SKM-1 (cell line): ENCODE data around the gene AFF2.

Experiments used
- DNase-seq: peaks from one replicate; lab custom pipeline; 2025; ENCODE audit not compliant: unreplicated experiment; lab: John Stamatoyannopoulos, UW

The AFF2 gene

DNA sequence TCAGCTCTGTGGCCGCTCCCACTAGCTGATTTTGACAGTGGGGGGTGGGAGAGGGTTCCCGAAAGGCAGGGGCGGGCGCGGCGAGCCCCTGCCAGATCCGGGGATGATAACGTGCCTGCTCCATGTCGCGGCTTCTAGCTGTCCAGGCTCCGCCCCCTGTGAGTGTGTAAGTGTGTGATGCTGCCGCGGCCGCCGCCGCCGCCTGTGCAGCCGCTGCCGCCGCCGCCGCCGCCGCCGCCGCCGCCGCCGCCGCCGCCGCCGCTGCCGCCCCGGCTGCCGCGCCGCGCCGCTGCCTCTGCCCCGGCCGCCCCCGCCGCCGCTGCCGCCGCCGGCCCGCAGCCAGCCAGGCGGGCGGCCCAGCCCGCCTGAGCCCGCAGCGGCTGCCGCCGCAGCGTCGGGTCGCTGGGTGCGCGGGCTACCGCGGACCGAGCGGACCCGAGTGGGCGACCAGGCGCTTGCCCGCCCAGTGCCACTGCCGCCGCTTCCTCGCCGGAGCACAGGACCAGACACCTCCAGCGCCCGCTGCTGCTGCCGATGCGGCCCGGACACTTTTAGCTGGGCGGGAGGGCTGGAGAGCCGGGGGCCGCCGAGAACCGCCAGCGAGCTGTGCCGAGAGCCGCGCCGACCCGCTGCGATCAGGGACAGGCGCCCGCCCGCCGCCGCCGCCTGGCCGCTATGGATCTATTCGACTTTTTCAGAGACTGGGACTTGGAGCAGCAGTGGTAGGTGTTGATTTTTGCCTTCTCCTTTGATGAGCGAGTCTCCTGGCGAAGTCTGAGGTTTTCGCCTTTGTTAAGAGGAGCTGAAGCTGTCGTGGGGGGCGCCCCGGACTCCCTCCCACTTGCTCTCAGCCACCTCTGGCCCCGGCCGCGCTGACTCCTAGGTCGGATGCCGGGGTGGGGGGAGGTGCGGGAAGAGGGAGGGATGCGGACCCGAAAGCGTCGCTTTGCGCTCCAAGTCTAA is at the start of gene AFF2:
AFF2 (plus strand) TSS at position 195 of the 963 bp plus-strand sequence; CDS start at position 676, 481 bp downstream.
- DNase-seq = no peak

DNA sequence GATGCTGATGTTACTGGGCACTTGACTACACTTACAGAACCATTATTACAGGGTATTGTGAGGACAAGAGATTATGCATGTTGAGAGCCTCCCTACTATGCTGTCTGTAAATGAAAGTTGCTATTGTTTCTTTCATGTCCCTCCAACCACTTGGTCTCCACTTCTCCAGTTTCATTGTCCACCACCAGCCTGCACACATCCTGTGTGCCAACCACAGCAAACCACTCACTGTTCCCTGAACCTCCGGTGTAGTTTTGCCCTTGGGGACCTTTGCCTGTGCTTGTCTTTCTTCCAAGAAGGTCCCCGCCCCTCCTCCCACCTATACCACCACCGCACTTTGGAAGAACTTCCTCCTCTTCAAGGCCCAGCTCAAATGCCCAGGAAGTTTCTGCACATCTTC is 43.1 kb upstream of the AFF2 start:
- DNase-seq = no peak

DNA sequence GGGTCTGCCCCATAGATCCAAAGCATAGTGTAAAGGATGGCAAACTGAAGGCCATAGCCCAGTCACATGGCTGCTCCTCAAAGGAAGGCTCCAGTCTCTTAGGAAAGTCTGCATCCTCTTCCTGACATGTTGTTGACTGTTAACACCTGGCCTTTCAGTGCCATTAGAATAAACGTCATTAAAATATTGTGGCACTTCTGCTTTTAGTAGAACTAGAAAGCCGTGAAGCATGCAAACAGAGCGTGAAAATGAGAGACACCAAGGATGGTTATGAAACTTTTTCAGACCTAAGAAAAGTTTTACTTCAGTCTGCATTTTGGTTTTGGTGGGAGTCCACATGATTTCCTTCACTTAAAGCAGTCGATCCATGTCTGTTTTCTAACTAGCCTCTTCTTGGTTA is 41.1 kb upstream of the AFF2 start:
- DNase-seq = no peak

DNA sequence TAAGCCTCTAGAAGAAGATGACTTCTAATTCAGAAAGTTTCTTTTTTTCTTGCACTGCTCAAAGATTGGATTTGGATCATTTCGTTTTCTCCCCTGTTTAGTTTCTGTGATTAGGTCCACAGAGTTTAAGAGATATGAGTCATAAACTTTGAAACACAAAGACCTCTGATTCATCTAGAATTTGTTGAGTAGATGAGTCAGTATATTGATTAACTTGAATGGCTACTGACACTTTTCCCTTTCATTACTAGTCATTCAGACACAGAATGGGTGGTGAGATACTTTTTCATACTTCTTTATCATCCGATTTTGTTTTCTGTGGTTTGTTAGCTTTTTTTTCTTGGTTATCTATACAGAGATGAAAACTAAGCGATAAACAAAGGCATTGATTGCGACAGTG is 34.1 kb upstream of the AFF2 start:
- no peak for DNase-seq

DNA sequence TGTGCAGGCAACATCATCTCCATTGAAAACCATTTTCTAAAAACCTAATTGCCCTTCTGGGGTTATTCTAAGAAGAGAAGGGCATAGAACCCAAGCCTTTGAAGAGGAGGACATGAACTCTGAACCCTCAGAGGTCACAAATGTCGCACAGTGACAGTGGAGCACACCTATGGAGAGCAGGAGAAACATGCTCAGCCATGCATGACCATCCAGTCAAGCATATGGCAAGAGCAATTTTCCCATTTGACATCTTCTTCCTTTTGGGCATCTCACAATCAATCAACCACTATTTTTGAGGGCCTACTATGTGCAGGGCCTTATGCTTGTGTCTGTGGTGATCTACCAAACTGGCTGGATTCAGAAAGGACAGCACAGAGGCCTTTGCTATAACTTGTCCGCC is 30.1 kb upstream of the AFF2 start:
- DNase-seq = no peak

DNA sequence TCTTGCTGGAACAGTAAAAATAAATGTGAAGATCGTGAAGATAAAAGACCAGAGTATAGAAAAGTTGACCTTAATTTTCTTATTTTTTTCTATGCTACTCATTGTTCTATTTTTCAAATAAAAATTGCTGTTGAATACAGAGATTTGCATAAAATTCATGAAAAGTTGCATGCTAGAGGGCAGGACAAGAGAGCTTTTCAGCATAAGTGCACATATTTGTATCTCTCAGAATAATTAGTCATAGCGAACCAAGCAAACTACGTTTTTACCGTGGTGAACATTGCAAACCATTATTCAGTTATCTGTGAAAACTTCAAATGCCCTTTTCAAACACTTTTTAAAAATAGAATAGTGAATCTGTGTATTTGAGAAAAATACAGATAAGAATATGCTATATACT is 26.4 kb upstream of the AFF2 start:
- DNase-seq = no peak

DNA sequence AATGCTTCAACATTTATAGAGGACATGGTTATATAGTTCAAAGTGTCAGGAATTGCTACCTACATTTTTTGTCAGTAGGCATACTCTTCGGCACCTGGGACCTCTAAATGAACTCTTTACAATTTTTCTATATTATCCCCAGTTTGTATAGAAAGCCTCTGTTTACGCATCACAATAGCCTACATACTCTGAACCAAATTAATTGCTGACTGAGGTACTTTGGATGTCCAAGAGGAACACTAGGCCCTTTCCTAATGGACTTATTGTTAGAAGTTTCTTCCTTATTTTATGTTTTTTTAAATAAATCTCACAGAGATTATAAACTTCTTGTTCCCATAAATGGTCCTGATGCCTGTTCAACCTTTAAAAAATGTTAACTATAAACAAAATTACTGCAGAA is 8.4 kb upstream of the AFF2 start:
- DNase-seq = no peak

DNA sequence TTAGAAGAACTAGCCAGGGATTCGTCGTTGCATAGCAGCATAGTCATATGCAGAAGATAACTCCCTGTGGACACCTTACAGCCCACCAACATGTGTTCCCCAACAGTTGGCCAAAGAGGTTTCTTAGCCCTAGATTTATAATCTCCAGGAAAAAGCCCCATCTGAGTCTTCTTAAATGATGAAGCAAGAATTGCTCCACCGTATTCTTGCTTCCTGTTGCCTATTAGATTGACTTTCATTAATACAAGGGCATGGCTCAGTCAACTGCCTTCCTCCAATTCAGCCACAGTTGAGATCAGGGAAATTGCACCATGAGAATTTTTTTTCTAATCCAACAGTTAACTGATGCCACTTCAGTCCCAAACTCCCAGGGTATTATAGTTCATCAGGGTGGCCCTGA is 5.2 kb upstream of the AFF2 start:
- DNase-seq = no peak

DNA sequence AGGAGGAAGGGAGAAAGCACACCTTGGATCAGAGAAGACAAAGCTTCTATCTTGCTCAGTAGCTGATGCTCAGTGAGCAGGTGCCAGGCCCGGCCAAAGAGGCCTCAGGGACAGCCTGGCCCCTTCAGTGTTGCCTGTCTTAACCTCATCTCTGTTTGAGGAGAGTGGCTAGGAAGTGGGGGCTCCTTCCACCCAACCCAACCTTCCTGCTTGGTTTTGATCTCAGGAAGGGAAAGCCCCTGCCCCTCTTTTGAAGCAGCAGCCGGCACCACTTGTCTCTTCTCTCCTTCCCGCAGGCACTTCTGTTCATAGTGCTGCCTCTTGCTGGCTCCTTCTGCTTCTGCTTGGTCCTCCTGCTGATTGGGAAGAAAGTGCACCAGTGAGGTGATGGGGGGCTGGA is 2.4 kb upstream of the AFF2 start:
- no peak for DNase-seq

DNA sequence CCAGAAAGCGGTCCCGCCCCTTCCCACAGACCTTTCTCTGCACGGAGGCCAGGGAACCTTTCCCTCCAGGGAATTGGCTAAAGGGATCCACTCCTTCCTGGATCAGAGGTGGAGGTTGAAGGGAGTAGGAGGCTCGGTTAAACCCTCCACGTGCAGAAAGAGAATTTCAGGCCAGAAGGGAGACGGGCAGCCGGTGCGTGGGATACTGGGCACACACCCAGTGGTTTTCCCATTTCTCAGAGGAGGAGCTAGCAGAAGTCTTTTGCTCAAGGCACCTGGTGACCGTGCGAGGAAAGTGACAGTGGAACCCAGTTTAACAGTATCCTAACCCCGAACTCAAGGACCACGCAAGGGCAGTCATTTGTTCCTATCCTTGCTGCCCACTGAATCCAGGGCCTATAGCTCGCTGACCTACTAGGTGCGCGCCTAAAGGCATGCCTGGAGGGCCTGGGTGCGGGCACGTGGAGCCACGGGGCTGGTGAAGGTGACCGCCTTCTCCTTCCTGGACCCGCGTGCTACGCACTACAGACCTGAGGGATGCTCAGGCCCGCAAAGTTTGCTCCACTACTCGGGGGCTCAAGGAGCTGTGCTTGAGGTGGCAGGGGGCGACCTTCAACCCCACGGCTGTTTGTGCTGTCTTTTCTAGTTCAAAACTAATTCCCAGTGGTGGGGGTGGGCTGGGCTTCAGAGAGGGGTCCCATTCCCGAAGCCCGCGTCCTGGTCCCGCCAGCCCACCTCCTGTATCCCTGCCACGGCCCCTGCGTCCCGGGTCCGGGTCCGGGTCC is 587 bp upstream of the AFF2 start:
- DNase-seq = no peak

DNA sequence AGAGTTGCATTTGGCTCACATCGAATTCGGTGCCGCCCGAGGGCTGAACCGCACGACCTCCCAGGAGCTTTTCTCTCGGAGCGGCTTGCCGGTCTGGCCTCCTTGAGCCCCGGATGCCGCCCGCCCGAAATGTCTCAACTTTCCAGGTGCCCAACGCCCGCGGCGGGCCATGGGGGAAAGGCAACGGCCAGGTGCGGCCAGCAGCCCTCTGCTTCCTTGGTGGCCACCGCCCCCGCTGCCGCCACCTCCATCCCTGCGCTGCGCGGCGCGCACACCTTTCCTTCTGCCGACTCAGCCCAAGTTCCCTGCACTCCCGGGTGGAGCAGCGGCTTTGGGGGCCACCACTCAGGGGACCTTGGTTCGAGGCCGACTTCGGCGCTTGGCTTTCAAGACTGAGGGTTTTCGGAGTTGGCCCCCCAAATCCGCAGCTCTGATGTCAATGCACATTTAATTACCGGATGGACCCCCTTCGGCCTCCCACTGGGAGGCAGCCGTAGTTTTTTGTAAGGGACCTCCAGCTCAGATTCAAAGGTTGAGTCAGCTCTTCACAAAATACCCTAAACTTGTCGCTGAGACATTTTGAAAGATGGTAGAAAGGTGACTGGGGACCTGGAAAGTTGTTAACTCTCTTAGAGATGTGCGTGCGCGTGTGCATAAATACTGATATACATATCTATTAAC is 1.1 kb downstream of the AFF2 start:
- DNase-seq = no peak

DNA sequence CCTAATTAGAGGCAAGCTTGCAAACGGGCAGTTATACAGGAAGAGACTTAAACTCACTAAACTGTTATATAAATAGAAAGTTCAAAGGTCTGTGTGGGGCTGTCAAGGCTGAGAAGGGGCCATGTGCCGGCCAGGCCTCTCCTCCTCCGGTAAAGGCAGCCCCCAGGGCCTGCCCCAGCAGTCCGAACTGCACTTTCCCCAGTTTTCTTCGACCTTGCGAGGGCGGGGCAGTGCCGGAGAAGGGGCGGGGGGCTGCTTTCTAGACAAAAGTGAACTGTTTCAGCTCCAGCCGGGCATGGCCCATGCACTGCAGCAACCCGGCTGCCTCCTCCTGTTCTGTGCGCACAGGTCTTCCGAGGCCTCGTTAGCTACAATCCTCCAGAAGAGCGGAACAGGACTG is 4.1 kb downstream of the AFF2 start:
- DNase-seq = no peak

DNA sequence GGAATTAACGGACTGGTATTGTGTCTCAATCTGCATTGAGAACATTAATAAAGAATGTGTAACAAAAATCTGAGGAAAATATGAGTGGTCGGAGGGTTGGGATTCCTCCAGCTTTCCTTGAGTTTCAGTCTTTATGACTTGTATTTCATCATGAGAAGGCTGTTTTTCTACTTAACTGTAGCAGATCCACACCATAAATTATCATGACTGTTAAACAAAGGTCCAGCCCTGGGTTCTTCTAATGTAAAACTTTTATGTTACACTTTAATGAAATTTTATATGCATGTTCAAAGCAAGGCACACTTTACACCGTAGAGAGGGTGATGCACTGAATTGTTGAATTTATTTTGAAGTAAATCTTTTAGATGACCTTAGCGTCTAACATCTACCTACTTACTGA is 7.0 kb downstream of the AFF2 start:
- no peak for DNase-seq

DNA sequence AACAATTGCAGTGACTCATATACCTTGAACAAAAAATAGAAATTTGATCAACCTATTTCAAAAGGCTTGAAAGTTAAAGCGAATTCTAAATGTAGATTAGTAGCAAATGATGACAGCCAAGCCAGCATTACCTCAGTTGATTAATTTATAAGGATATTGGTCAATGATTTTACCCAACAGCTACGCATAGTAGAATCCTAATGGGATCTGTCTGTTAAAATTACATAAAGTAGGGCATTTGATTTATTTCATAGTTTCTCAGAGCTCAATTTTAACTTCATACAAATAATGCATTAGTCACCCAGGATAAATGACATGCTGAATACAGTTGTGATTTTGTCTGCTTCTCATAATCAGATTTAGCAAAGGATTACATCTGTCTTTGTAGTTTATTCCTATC is 12.0 kb downstream of the AFF2 start:
- no peak for DNase-seq

DNA sequence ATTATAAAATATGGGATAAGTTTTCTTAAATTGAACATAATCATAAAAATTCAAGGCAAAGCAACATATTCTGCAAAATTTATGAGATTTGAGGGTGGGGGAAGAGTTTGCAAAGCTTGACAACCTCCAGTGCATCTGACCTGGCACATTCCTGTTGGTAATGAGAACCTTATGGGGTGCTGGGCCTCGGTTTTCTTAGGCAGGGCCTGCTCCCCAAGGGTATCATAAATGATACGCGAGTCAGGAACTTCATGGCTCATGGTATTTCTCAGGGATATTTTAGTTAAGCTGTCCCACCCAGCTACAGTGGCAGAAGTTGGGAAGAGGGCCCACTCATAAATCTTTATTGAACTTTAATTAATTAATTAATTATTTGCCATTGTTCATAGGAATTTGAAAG is 13.2 kb downstream of the AFF2 start:
- no peak for DNase-seq

DNA sequence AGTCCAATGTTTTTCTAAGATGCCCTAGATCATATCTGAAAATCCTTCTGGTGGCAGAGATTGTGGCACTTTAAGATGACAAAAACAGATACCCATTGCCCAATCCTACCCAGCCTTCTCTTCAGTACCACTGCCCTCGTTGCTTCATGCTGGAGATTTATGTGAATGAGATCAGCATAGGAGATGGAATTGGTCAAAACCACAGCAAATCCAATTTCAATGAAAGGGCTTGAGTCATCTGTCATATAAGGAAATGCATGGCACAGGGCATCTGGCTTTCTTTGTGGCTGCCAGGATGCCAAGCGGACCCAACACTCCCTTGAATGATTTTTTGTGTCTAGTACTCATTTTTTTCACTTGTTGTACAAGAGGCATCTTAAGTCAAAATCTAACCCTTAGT is 16.8 kb downstream of the AFF2 start:
- DNase-seq = no peak

DNA sequence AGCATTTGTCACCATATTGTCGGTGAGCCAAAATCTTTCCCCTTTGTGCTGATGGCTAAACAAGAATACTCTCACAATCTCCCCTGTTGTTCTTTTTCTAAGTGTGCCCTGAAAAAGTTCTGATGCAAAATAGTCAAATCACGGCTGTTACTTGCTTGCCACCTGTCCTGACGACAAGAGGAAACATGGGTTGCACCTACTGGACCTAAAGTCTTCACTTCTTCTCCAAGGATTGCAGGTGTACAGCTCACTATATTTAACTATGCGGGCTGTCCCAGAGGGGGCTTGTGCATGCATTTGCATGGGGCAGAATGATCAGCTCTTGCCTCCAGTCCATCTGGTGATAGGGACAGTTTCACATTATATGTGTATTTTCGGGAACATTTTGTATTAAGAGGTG is 21.6 kb downstream of the AFF2 start:
- DNase-seq = no peak

DNA sequence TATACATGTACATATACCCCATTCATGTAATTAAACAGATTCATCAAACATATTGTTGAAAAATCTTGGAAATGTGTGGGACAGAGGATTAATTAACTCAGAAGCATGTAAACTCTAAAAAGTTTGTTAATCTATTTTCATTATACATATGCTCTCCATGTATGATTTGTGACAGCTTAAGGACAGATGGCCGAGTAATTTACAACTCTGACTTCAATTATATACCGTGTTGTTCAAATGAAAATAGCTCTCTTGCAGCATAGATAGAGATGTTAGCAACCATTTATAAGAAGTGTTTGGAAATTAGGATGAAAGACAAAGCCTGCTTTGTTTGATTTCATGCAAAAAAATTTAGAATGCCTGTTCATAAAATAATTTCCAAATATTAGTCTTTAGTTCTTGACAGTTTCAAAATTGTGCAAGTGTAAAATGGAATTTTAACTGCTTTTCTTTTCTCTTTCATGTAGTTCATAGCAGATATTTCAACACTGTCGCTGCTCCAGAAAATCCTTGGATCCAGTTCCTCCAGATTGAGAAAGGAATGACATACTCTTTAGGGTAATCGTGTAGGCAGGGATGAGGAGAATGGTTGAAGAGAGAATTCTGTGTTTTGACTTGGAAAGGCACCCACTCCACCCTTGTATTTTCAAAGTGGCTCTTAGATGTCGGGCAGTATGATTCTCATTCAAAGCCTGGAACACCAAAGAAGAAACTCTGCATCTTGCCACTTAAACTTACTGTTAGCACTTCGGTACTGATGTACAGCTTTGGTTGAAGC is 23.1 kb downstream of the AFF2 start:
- DNase-seq = no peak

DNA sequence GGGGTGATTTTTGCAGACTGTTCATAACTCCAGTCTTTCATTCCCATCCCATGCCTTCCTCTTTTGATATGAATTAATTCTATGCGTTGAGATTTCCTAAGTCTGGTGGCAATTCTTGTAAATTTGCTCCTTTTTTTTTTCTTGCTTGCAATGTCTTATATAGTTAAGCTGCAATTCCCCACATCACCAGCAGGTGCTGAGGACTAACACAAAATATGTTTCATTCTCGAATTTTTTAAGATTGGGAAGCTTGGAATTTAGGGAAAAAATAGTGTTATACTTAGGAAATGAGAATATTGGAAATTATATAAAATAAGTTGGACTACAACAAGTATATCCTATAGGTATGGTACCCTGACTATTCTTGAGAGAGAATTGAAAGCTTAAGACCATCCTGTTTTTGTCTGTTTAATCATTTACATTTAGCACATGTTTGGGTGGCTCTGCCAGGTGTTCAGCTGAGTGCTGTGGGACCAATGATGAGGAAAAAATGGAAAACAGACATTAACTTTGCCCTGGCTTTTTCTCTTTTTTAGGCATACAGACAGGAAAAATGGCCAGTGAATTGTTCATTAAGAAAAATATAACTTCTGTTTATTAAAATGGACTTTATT is 30.2 kb downstream of the AFF2 start:
- peak; percentile 1 for DNase-seq

DNA sequence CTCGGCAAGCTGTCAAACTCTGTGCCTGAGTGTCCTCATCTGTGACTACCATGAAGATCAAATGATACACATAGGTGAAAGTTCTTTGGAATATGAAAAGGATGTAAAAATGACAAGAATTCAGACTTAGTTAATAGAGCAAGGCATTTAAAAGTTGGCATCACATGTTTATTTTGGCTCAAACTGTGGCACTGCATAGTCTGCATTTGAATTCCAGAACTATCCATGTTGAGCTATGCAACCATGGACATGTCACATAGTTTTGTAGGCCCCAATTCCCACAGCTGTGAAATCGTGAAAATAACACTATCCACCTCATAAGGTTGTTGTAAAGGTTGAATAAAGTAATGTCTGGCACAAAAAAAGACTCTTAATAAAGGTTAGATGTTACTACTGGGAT is 33.9 kb downstream of the AFF2 start:
- DNase-seq = no peak
